GM06990 (cell line): ENCODE measurements around the gene GRIK2.

Experiments
- DNase-seq: peaks from one replicate; pipeline ENCODE4 v3.0.0-alpha.2; 2011; ENCODE audit not compliant: insufficient read length; ENCODE audit errors: extremely low read depth
- H3K27me3 ChIP-seq: replicated peaks from 2 replicates; pipeline ENCODE4 v1.6.0; 2011; ENCODE audit warnings: low read length; ENCODE audit not compliant: control insufficient read depth, insufficient read depth
- H3K36me3 ChIP-seq: 2 replicates; pipeline ENCODE4 v1.5.1; 2011; ENCODE audit warnings: low read length; ENCODE audit not compliant: control insufficient read depth, insufficient read depth
- H3K4me3 ChIP-seq: replicated peaks from 2 replicates; pipeline ENCODE4 v1.5.1; 2011; ENCODE audit warnings: low read depth, mild to moderate bottlenecking, control low read depth, low read length
- TF ChIP-seq, protein P1 (sequence below): IDR thresholded peaks from 2 replicates; pipeline ENCODE4 v1.5.1; 2011; ENCODE audit warnings: low read length, control low read depth, mild to moderate bottlenecking, inconsistent platforms; ENCODE audit not compliant: insufficient read depth, poor library complexity, severe bottlenecking

The GRIK2 gene

DNA sequence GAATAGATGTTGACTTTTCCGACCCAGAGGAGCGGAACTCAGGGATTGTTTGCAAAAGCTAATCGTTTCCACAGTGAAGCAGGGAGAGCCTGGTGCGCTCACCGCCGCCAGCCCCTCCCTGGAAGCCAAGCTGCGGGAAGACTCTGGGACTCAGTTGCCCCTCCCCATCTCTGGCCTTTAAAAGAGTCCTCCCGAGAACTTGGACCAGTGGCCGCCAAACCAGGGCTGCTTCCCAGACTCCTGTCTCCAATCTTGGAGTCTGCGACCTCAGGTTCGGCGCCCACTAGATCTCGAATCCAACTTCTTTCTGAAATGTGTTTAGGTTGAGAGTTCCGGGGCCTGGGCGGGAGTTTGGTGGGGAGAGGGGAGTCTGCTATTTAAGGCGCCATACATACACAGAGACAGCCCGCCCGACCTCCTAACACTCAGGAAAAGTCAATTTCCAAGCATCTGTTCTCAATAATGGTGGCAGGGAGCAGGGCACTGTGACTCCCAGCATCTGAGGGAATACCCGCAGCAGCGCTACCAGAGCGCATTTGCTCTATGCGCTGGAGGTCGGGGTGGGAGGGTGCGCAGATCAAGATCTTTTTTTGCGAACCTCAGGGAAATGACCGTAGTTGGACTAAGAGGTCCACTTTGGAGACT is 800 bp upstream of the GRIK2 start:
- no peak overlapping the region for H3K4me3 ChIP-seq
- no peaks in the 10 kb centered on the region for H3K36me3 ChIP-seq
- TF ChIP-seq, protein P1, sequence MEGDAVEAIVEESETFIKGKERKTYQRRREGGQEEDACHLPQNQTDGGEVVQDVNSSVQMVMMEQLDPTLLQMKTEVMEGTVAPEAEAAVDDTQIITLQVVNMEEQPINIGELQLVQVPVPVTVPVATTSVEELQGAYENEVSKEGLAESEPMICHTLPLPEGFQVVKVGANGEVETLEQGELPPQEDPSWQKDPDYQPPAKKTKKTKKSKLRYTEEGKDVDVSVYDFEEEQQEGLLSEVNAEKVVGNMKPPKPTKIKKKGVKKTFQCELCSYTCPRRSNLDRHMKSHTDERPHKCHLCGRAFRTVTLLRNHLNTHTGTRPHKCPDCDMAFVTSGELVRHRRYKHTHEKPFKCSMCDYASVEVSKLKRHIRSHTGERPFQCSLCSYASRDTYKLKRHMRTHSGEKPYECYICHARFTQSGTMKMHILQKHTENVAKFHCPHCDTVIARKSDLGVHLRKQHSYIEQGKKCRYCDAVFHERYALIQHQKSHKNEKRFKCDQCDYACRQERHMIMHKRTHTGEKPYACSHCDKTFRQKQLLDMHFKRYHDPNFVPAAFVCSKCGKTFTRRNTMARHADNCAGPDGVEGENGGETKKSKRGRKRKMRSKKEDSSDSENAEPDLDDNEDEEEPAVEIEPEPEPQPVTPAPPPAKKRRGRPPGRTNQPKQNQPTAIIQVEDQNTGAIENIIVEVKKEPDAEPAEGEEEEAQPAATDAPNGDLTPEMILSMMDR = no peak
- peaks cover 2% of the 10 kb centered on the region; the same call in 1 of the 2 replicates for H3K27me3 ChIP-seq
- no peak for DNase-seq

DNA sequence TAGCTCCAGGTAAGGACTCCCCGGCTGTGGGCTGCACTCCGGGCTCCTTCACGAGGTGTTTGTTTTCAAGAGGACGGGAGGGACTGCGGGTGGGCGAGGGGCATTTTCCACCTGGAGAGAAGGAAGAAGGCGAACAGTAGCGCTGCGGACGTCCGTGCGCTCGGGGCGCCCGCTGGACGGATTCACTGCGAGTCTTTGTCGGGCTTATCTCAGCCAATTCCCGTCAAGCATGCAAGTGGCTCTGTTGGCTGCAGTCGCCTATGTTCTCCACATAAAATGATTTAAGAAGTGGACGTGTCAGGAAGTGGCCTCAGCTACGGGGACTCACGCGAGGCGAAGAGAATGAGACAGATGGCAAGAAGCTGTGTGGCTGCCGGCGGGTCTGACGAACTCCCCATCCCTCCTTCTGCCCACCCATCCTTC is 332 bp downstream of the GRIK2 start:
- DNase-seq = no peak
- TF ChIP-seq, protein P1 = no peak
- H3K36me3 ChIP-seq = no peaks in the 10 kb centered on the region
- no peak overlapping the region; the same call in 1 of the 2 replicates for H3K4me3 ChIP-seq
- H3K27me3 ChIP-seq = peaks cover 2% of the 10 kb centered on the region; the same call in 1 of the 2 replicates

DNA sequence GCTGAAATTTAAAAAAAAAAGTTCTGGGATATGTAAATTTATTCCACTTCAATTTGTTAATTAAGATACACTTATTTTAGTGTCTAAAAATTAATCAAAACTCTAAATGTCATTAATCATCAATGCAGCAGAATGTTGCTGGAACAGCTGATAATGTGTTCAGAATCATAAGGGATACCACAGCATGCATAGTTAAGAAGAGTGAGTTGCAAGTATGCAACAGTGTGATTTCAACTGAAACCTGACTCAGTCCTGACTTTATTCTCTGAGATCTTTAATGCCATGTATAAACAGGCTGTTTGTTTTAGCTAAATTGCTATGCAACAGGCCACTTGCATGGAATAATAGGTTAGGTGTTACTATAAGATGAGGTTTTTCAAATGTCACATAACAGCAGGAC is 1.4 kb downstream of the GRIK2 start:
- Histone ChIP-seq H3K27me3 (peaks cover 2% of the 10 kb centered on the region; the same call in 1 of the 2 replicates), H3K4me3 (no peak overlapping the region), H3K36me3 (no peaks in the 10 kb centered on the region)
- DNase-seq = no peak
- TF ChIP-seq, protein P1 = no peak

DNA sequence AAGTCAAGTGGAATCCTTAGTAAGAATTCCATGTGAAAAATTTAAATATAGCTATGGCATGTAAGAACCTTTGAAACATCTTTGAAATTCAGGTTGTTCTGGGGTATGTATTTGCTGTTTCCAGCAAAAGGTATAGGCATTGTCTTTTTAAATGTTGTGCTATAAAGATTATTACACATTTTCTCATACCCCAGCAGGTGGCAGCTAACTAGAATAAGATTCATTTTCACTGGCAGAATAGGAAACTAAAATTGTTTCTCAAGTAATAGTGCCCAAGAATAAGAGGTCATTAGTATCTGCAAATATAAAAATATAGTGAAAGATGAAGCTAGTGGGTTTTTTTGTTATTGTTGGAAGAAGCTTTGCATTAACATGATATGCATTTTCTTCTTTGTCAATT is 1.8 kb downstream of the GRIK2 start:
- Histone ChIP-seq H3K27me3 (peaks cover 2% of the 10 kb centered on the region; the same call in 1 of the 2 replicates), H3K36me3 (no peaks in the 10 kb centered on the region), H3K4me3 (no peak overlapping the region)
- TF ChIP-seq, protein P1 = no peak
- no peak for DNase-seq

DNA sequence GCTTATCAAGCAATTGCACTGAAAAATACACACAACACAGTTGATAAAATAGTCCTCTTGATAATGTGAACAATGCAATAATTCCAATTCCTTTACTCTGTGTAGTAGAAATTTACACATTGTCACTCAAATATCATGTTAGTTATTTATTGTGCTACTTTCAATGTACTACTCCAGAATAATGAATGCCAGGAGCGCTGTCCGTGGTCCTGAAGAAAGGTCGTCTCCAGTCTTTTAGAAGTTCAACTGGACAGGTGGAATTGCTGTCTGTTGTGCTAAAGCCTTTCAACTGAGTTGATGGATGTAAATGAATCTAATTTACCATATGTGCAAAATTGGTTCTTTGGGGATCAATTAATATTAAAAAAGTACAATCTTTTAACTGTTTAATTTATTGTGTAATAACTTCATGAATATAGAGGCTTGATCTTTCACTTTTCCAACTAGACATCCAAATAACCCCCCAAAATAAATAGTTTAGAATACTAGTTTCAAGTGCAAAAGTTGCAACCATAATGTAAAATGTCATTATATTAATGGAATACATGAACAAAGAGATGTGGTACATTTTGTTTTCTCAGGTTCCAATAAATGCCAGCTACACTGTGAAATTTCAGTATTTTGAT is 3.2 kb downstream of the GRIK2 start:
- Histone ChIP-seq H3K4me3 (no peak overlapping the region), H3K36me3 (no peaks in the 10 kb centered on the region), H3K27me3 (peaks cover 2% of the 10 kb centered on the region; the same call in 1 of the 2 replicates)
- no peak for DNase-seq
- TF ChIP-seq, protein P1 = no peak
